ENCODE measurements around the gene VTI1A. TPM values are rescaled to one million over a fixed set of nuclear protein-coding genes. Genes with fewer than 3 reads are reported as not detected.

Gene VTI1A
- total and polyA plus RNA-seq, 2 of the 8 experiments (the other 6 are each of a cell fraction or from before 2014, with no cell fraction given) = 6.0 to 20.0 TPM

DNA sequence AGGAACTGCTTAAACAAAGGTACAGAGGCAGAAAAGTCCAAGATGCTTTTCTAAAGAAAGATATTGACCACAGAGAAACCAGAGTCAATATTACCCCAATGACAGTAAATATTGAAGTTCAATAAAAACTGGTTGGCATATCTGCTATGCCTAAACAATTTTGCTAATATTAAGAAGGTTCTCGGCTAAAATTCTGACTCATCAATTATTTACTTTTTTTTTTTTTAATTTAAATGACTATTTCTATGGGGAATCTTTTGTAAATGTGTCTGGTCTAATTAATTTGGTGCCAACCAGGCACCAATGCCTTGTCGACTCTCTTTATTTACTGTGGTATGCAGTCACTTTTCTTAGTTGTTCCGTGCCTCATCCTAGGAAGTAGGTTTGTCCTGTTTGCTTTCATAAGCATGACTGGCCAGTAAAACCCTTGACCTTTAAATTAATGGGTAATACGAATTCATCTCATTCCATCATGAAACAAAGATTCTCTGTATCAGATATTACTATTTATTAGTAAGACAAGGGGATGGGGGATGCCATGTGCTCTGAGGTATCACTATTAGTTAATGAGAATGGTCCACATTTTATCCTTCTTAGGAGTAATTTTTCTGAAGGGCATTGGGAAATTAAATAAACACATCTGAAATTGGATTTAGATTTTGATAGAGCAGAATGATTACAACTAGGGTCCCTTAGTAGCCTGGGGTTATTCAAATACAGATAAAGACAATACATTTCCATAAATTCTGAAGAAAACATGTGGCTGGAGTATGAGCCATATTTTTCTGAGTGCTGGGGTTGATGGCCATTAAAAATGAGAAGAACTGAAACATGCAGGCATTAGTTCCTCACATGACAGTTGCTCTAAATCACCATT, 154.4 kb downstream of the VTI1A start:
- DNase-seq (ENCODE audit: low read depth in 1 of 2, low spot score in 2 of 2) (no peak), FAIRE-seq (no peak)
- H2BK20ac ChIP-seq (ENCODE audit: low read length) = no peak overlapping the region
- H2AFZ ChIP-seq (ENCODE audit: low read length) = no peak overlapping the region
- no peak overlapping the region for H3K4ac ChIP-seq (replicated peaks; ENCODE audit: insufficient read length, low read depth, low read length)
- POLR2A ChIA-PET (ENCODE audit: partially characterized antibody) = no interaction called here
- H4K8ac ChIP-seq (ENCODE audit: extremely low read depth, insufficient read depth, low read length) = no peak overlapping the region
- H3K18ac ChIP-seq (ENCODE audit: extremely low read depth, low read length) = no peak overlapping the region
- no peak overlapping the region for H4K5ac ChIP-seq (ENCODE audit: insufficient read length, low read depth, low read length)
- H2BK5ac ChIP-seq (ENCODE audit: low read depth, low read length) = no peak overlapping the region
- no peaks in the 10 kb centered on the region for H3K79me1 ChIP-seq (ENCODE audit: low read depth, low read length)
- no peak overlapping the region for H2BK15ac ChIP-seq (ENCODE audit: low read length)
- CTCF ChIA-PET (ENCODE audit: partially characterized antibody) = interaction anchor here (1.0 kb wide), 1 partner anchor 10 kb away, joined by 3 read pairs; no protein-coding TSS in a partner anchor
- H3K56ac ChIP-seq (replicated peaks; ENCODE audit: insufficient read length, low read depth, low read length) = no peak overlapping the region
- no peak overlapping the region for H3K9ac ChIP-seq (replicated peaks in 1 of 4; ENCODE audit: extremely low read depth in 1 of 4, low read depth in 3 of 4, low read length in 3 of 4)
- H2AK5ac ChIP-seq (ENCODE audit: low read depth, low read length) = no peak overlapping the region
- no peaks in the 10 kb centered on the region for H3K27me3 ChIP-seq (replicated peaks in 1 of 4; ENCODE audit: control insufficient read depth in 3 of 4, extremely low read depth in 1 of 4, insufficient read depth in 3 of 4, low read length in 3 of 4)
- 83% methylated on average over 4 of the region's 4 CpGs; no CpG with 5 or more reads in 1 of the 2 experiments for WGBS, 2 experiments (ENCODE audit: extremely low coverage in 1 of 2, insufficient coverage in 1 of 2, insufficient read length in 1 of 2, insufficient replicate concordance in 2 of 2, low coverage in 1 of 2, low lambda C conversion rate in 2 of 2, missing lambda C conversion rate in 1 of 2)
- no peaks in the 10 kb centered on the region for H3K9me3 ChIP-seq (ENCODE audit: insufficient read depth in 2 of 2, low read depth in 1 of 2, low read length in 1 of 2)
- no peaks in the 10 kb centered on the region for H3K79me2 ChIP-seq (ENCODE audit: control insufficient read depth in 1 of 2, insufficient read depth in 2 of 2, low read length in 2 of 2)
- no peaks in the 10 kb centered on the region for H3K36me3 ChIP-seq (ENCODE audit: control insufficient read depth in 2 of 4, insufficient read depth in 4 of 4, low read length in 3 of 4)
- H3K27ac ChIP-seq (ENCODE audit: low read depth, low read length) = no peak overlapping the region
- no peaks in the 10 kb centered on the region for H3K23me2 ChIP-seq (ENCODE audit: low read depth, low read length)
- H3K4me1 ChIP-seq (replicated peaks in 1 of 4; ENCODE audit: control insufficient read depth in 3 of 4, insufficient read depth in 4 of 4, low read length in 3 of 4) = no peaks in the 10 kb centered on the region
- no peak overlapping the region for H3K23ac ChIP-seq (ENCODE audit: insufficient read length)
- no peaks in the 10 kb centered on the region for H4K20me1 ChIP-seq (replicated peaks in 1 of 2; ENCODE audit: control insufficient read depth in 1 of 2, insufficient read depth in 2 of 2, low read length in 2 of 2)
- H4K91ac ChIP-seq (replicated peaks; ENCODE audit: insufficient read length, low read length) = no peak overlapping the region
- no peak overlapping the region for H2BK120ac ChIP-seq (replicated peaks; ENCODE audit: low read depth, low read length)
- no peak overlapping the region for H2BK12ac ChIP-seq (ENCODE audit: low read depth, low read length)
- no peak overlapping the region for H3K4me2 ChIP-seq (ENCODE audit: insufficient read depth in 1 of 2, low read depth in 2 of 2, low read length in 2 of 2)
- H3K4me3 ChIP-seq (ENCODE audit: extremely low read depth in 1 of 4, insufficient read depth in 2 of 4, low read depth in 3 of 4, low read length in 4 of 4) = no peak overlapping the region
- no peak overlapping the region for H3K14ac ChIP-seq (ENCODE audit: insufficient read length)
- no peak for TF ChIP-seq TAF1 (IDR thresholded peaks at IDR 0.05; ENCODE audit: low read depth, low read length)
- TF ChIP-seq, protein P1, sequence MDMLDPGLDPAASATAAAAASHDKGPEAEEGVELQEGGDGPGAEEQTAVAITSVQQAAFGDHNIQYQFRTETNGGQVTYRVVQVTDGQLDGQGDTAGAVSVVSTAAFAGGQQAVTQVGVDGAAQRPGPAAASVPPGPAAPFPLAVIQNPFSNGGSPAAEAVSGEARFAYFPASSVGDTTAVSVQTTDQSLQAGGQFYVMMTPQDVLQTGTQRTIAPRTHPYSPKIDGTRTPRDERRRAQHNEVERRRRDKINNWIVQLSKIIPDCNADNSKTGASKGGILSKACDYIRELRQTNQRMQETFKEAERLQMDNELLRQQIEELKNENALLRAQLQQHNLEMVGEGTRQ (IDR thresholded peaks at IDR 0.05; ENCODE audit: low read length) = no peak
- TF ChIP-seq BCL11A (IDR thresholded peaks at IDR 0.05; ENCODE audit: low read depth in 2 of 2, low read length in 2 of 2) = no peak
- no peak for TF ChIP-seq BACH1 (IDR thresholded peaks at IDR 0.05; ENCODE audit: low read length)
- no peak for TF ChIP-seq SUZ12 (IDR thresholded peaks at IDR 0.05; ENCODE audit: low read length)
- no peak for TF ChIP-seq CTBP2 (IDR thresholded peaks at IDR 0.05; ENCODE audit: borderline replicate concordance, insufficient read depth, insufficient read length, low read length)
- no peak for TF ChIP-seq EGR1 (IDR thresholded peaks at IDR 0.05; ENCODE audit: borderline replicate concordance, low read depth, low read length)
- no peak for TF ChIP-seq POLR2AphosphoS5 (IDR thresholded peaks at IDR 0.05; ENCODE audit: low read depth, low read length)
- no peak for TF ChIP-seq JUN (IDR thresholded peaks at IDR 0.05; ENCODE audit: low read depth, low read length)
- no peak for TF ChIP-seq POU5F1 (IDR thresholded peaks at IDR 0.05; ENCODE audit: low read depth, low read length)
- TF ChIP-seq GTF2F1 (IDR thresholded peaks at IDR 0.05; ENCODE audit: borderline replicate concordance, low read depth, low read length) = no peak
- no peak for TF ChIP-seq TBP (IDR thresholded peaks at IDR 0.05; ENCODE audit: low read depth, low read length)
